Activated CD4-positive, alpha-beta T cell treated with anti-CD3 and anti-CD28 coated beads, Interleukin-2, amount 50 U/mL, for 4 hours (primary cell): ENCODE measurements around the gene SMIM38.
A peak's percentile ranks its signal among the peaks of the same experiment; 100 is the strongest.

Experiments
- DNase-seq, 2 experiments: peaks; one replicate each; pipeline ENCODE4 v3.0.0-alpha.2; 2020

The SMIM38 gene

GRCh38 chr11:69161117-69161407 is 5.3 kb downstream of the SMIM38 start:
- no peak for DNase-seq

GRCh38 chr11:69162505-69162904 is 6.8 kb downstream of the SMIM38 start:
- no peak for DNase-seq

- no peak for DNase-seq
Measured at GRCh38 chr11:69163842-69164241, 8.1 kb downstream of the SMIM38 start.

GRCh38 chr11:69164824-69165223 is 9.1 kb downstream of the SMIM38 start:
- DNase-seq, result no peak

- no peak for DNase-seq
Measured at GRCh38 chr11:69165775-69166174, 10.0 kb downstream of the SMIM38 start.

GRCh38 chr11:69166218-69167115 is 10.7 kb downstream of the SMIM38 start:
- DNase-seq, result peak; percentile 6 to 8

GRCh38 chr11:69167130-69167915 is 11.6 kb downstream of the SMIM38 start:
- no peak for DNase-seq

- DNase-seq, result no peak
Measured at GRCh38 chr11:69167916-69168691, 12.4 kb downstream of the SMIM38 start.

- no peak for DNase-seq
Measured at GRCh38 chr11:69169479-69169878, 13.7 kb downstream of the SMIM38 start.

- no peak for DNase-seq
Measured at GRCh38 chr11:69170704-69171103, 15.0 kb downstream of the SMIM38 start.

- DNase-seq, result no peak
Measured at GRCh38 chr11:69171476-69172240, 15.9 kb downstream of the SMIM38 start.

GRCh38 chr11:69172674-69173073 is 16.9 kb downstream of the SMIM38 start:
- no peak for DNase-seq

- DNase-seq, result no peak
Measured at GRCh38 chr11:69173331-69173730, 17.6 kb downstream of the SMIM38 start.

- DNase-seq, result no peak
Measured at GRCh38 chr11:69173925-69174581, 18.3 kb downstream of the SMIM38 start.

GRCh38 chr11:69174841-69175240 is 19.1 kb downstream of the SMIM38 start:
- DNase-seq, result no peak

- no peak for DNase-seq
Measured at GRCh38 chr11:69178819-69179482, 23.2 kb downstream of the SMIM38 start.

- no peak for DNase-seq
Measured at GRCh38 chr11:69180226-69180625, 24.5 kb downstream of the SMIM38 start.

- no peak for DNase-seq
Measured at GRCh38 chr11:69180726-69181125, 25.0 kb downstream of the SMIM38 start.

GRCh38 chr11:69183613-69184012 is 27.9 kb downstream of the SMIM38 start:
- no peak for DNase-seq

GRCh38 chr11:69186316-69187260 is 30.9 kb downstream of the SMIM38 start:
- no peak for DNase-seq
